GM18520 (cell line): ENCODE results near the gene GRB10.

Experiments used
- ATAC-seq: cut with Tn5 transposase; IDR thresholded peaks from one replicate; pipeline ENCODE4 v1.9.1; 2021; ENCODE audit not compliant: unreplicated experiment

Gene GRB10

DNA sequence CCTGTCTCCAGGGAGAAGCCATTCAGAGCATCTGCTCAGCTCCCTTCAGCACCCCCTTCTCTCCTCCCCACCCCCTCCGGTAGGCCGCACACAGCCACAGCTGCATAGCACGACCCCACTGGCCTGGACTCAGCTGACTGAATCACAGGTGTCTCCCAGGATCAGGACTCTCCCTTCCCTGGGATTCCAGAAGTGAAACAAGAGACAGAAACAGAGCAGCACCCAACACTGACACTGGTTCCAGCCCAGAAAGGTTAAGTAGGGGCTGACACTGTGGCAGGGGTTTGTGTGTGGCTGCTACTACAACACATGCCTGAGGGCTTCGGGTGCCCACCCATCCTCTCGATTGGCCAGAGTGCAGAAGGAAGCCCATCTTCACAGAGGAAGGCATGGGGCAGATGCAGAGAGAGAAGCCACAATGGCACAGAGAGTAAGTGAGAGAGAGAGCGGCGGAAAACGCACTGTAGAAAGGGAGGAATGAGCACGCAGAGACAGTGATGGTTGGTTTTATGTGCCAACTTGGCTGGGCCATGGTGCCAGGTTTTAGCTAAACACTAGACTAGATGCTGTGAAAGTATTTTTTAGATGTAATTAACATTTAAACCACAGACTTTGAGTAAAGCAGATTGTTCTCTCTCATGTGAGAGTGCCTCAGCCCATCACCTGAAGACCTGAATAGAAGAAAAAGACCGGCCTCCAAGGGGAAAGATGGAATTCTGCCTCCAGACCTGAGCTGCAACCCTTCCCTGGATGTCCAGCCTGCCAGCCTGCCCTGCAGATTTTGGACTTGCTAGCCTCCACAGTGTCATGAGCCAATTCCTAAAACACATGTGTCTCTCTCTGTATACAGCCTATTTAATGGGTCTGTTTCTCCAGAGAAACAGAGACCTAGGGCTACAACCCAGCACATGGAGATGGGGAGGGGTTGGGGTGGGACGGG lies 107.5 kb downstream of the GRB10 start:
- ATAC-seq = no peak

DNA sequence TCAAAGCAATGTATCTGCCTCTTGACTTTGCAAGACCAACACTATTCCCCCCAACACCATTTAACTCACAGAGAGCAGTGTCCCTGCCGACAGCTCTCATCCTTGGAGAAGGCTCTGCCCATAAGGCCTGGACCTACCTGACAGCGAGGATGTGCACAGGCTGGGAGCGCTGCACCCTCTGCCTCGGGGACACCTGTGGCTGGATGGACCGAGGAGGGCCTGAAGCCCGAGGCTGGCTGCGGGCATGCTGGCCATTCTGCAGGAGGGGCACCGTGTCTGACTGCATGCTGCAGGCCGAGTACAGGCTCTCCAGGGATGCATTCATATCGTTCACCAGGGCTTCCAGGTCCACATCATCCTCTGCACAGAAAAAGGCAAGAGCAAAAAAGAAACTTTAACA lies 108.4 kb downstream of the GRB10 start:
- no peak for ATAC-seq

DNA sequence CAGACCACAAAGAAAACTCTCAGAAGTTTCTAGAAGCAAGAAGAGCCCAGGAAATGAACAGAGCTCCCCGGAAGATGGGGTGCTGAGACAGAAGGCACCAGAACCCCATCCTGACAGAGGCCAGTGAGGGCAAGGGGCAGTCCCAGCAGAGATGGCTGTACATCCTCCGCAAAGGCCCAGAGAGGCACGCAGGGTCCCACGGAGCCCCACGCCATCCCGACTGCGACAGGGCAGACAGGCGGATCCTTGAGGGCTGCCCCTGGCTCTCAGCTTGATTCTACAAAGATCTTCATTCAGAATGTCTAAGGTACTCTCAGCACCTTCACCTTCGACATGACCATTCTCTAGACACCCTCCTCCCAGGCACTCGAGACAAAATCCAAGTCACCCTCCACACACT lies 109.6 kb downstream of the GRB10 start:
- ATAC-seq = no peak

DNA sequence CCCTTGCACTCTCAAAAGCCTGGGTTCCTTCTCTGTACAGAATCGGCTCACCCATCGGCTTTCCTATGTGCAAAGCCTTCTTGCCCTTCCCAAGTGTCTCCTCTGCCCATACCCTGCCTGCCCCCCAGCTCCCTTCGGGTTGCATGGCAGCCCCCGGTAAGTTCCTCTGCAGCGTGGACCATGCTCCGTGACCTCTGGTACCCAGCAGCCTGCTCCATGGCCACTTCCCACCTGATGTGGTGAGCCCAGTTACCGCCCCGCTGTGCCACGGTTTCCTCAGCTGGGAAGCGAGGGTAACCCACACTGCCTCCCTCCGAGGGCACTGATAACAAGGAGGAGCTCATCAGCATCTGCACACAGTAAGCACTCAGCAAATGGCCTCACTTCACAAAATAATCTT lies 110.7 kb downstream of the GRB10 start:
- ATAC-seq = no peak

DNA sequence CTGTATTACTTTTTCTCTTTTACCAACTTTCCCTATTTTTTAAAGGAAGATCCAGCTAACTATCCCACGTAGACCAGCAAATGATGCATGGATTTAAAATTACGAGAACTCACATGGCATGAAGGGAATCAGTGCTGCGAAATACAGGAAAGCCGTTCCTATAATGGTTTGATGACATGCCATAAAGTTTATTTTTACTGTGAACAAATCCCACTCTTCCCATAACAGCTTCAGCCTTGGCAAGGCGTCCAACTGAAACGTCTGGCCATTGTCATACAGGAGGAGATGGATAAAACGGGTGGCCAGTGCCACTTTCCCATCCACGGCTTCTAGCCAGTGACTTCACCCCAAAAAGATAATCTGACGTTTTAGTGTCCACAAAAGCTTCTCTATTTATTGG lies 111.3 kb downstream of the GRB10 start:
- no peak for ATAC-seq

DNA sequence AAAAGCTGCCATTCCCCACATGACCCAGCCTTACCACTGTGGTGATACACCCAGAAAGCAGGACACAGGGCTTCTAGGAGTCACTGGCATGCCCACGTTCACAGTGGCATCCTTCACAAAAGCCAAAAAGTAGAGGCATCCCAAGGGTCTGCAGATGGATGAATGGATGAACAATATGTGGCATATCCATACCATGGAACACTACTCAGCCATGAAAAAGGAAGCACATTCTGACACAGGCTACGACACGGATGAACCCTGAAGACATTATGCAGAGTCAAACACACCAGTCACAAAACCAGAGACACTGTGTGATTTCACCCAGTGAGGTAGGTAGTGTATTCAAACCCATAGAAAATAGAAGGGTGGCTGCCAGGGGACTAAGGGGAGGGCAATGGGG lies 112.8 kb downstream of the GRB10 start:
- ATAC-seq = no peak

DNA sequence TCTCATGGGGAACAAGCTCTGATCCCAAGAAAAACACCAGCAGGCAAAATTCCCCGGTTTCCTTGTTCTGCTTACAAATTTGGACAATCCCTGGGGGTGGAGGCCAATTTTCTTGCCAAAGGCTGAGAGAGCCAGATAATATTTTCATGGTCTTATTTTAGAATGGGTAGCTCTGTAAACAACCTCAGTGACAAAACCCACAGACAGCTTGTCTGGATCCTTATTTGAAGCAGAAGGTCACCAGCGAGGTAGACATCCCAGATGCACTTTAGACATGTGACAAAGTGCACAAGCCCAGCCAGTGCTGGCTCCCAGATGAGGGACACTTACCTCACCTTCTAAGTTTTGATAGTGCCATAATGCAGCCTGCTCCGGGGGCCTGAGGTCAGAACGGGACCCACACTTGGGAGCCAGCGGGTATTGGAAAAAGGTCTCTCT lies 114.9 kb downstream of the GRB10 start:
- ATAC-seq = no peak

DNA sequence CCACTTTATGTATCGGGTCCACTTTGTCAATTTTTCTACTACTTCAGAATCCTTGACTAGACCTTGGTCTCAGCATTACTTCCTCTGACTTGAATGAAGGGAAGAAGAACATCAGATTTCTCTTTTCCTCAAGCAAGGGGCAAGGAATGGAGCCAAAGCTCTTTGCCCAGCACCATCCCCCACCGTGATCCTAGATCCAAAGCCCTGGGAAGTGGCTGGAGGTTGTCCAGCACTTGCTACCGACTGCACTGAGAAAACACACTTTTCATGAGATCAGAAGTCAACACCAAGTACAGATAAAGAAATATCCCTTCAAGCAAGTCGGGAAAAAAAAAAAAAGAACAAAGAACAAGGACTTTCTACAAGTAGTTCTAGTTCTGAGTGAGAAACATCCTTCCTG lies 115.4 kb downstream of the GRB10 start:
- no peak for ATAC-seq

DNA sequence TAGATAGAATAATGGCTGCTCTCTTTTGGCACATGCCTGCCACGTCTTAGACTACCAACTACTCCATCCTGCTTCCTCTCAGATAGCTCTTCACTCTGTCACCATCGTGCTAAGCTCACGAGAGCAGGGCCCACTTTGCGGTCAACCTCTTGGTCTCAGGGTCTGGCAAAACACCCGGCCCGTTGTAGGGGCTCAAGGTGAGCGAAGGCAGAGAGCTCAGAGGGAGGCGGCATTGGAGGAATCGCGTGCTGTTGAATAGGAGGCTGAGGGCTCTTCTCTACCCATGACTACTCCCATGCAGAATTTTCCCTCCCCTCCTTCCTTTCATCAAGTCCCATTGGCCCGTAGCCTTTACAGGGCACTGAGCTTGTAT lies 116.6 kb downstream of the GRB10 start:
- no peak for ATAC-seq

DNA sequence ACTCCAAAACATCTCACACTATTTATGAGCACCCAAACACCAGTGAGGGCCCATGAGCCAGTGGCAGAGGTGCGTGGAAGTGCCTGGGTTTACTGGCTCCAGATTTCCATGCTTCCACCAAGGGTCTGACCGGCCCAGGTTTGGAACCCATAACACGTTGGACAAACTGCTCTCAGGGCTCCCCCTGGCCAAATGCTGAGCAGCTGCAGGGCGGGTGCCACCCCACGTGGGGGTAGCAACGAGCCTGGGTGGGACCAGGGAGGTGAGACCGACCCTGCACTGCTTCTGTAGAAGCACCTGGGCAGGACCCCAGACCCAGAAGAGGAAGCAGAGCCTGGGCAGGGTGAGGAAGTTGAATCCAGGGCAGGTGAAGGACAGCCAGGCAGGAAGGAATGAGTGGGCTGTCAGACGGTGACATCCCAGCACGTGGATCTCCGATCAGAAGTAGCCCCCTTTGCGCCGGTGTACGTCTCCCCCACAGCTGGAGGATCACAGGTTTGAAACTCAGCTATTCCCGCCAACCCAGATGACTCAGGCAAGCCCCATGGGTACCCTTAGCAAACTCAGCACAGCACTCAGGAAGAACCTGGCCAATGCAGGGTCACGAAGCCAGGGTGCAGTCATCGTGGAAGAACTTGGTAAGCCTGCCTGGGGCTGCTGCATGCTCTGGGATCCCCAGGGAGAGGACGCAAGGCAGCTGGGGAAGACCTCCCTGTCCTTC lies 117.1 kb downstream of the GRB10 start:
- no peak for ATAC-seq

DNA sequence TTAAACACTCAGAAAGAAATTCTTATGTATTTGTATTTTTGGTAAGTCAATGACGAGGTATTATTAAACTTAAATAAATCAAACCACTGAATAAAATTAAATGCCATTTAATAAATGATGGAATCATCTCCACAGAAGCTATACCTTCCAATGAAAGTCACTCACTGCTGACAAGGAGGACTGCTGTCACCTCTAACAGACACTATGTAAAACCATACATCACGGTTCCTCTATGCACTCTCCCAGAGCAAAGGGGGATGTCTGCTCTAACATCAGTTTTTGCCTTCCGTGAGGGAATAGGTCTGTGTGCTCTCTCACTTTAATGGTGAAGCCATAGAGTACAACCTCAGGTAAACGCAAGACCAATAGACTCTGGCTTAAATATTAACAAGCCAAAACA lies 117.8 kb downstream of the GRB10 start:
- peak; percentile 14 for ATAC-seq

DNA sequence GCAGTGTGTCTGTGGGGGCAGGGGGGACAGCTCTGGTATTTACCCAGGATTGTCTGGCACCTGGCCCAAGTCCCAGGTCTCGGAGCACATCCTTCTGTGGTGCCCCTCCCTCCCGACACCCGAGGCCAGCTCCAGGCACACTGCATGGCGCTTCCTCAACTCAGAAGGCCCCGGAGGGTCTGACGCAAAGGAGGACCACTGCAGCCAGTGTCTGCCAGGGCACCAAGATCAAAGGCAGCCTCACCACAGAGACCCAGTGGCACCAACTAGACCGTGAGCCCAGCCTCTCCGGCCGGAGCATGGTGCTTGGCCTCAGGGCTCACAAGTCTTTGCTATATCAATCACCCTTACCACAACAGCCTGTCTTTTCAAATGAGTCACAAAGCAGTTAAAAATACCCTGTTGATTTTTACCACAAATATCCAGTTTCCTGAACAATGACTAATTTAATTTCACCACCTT lies 118.2 kb downstream of the GRB10 start:
- ATAC-seq = peak; percentile 62

DNA sequence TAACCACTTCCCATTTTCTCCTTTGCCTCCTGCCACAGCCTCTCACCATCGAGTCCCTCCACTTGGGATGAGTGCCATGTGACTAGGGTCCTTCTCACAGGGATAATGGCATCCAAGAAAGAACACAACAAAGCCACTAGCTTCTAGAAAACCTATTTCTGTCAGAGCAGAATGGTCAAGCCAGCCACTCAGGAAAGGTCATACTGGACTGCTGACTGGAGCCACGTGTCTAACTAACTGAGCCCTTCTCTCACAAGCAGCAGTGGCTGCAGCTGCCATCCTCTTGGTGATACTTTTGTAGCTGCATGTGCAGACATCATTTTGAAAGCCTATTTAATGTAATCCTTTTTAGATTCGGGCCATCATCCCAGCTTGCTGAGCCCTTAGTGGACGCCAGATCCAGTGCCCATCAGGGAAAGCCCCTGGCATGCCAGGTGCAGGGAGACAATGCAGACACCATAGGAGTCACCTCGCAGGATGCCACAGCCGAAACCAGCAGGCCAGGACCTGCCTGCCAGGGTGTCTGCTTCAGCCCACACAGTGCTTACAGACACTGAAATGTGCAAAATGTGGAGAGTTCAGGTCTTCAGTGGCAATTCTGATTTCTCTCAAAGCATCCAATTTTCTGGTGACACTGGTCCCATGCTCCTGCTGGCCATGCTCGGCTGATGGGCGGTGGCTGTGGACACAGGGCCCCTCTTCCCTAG lies 119.1 kb downstream of the GRB10 start:
- ATAC-seq = no peak

DNA sequence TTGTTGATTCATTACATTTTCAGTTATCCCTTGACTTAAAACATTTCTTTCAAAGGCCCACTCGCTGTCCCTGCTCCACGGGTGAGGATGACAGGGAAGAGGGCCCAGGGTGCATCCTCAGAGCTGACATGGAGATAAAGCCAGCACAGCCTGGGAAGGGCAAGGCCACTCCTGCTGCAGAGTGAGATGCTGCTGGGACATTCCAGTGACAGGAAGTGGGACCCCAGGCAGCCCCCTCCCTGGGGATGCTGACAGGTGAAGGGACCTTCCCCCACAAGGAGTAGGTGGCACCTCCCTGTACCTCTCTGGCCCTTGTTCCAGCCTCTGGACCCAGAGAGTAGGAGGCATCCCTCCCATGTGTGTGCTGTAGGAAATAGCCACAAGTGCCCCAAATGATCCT lies 119.7 kb downstream of the GRB10 start:
- ATAC-seq = no peak

DNA sequence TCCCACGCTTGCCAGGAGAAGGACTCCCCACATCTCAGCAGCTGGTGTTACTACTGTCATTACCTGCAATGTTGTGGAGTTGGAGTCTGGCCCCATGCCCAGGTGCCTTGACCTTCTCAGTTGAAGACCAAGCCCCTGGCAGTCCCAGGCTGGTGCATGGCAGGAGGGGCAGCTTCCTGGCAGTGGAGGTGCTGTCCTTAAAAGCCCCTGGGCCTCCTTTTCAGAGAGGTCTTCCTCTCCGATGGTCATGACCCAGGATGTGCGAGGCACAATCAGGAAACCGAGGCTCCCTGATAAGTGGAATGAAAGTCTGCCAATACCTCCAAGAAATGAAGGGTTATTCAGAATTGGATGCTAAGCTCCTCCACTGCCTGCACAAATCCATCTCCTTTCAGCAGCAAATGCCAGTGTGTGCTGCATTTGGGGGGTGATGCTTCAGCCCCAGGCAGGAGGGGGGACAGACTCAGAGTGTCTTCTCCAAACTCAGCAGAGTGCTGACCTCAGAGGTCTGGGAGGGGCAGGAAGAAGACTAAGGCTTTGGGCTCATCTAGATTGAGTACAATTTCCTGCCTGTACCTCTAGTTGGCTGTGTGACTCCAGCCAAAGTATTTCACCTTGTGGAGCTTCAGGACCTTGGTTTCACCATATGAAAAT lies 120.5 kb downstream of the GRB10 start:
- no peak for ATAC-seq

DNA sequence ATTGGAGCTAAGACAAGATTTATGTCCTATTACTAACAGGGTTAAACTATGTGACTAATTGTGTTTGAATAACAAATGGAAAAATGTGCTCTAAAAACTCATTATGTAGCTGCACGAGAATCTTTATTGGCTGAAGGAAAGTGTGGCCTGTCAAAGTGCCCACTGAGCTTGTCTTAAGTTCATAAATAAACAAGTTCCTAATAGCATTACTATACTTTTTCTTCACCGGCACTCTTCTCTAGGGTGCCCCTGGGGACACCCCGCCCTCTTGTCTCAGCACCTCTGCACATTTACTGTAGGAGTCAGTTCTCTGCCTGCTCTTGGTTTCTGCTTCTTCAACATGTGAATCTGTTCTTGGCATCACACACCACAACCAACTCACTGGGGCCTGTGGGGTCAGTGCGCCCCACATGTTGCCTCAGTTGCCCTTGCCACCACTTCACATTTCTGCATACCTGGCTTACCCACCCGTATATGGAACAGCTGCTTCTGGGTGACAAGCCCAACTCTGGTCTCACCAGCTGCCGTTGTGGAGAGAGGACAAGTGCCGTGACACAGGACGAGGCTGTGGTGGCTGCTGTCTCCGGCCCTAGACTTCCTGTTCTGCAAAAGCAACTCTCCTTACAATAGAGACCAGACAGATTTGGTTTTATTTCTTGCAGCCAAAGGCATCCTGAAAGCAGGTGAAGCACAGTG lies 121.2 kb downstream of the GRB10 start:
- peak; percentile 24 for ATAC-seq

DNA sequence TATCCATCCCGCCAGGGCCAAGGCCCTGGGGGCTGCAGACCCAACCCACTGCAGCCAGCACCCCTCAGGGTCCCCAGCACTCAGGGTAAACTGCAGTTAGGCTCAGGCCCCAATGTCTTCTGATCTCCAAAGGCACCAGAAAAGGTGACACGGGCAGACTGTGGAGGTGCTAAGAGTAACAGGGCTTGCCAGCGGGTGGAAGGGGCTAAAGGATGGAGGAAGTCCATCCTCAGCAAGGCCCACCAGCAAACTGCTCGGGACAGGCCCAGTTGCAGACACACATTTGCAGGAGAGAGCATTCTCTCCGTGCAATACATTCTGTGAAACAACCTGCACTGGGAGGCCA lies 121.9 kb downstream of the GRB10 start:
- ATAC-seq = no peak

DNA sequence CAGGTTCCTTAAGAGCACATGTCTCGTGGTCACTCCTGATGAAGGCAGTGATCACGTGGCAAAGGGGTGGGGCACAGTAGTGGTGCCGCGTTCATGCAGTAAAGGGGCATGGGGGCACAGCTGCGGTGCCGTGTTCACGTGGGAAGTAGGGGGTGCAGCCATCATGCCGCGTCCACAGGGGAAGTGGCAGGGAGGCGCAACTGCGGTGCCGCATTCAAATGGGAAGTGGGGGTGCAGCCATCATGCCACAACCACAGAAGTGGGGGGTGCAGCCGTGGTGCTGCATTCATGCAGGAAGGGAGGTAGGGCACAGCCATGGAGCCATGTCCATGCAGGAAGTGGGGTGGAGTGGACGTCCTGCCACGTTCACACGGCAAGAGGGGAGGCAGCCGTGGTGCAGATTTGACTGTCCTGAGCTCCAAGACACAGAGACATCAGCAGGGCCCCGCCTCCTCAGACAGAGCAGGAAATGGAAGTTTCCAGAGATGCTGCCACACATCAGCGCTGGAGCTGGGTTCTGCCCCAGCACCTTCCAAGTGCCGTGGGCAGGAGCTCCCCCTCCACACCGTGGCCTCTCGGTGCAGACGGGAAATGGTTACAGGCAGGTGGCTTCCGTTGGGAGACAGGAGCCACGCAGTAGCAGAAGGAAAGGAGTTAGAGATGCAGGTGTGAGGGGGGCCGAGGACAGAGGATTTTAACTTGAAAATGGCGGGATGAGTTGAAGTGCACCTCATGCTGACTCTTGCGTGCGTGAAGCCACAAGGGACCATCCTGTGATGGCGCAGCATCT lies 122.5 kb downstream of the GRB10 start:
- no peak for ATAC-seq

DNA sequence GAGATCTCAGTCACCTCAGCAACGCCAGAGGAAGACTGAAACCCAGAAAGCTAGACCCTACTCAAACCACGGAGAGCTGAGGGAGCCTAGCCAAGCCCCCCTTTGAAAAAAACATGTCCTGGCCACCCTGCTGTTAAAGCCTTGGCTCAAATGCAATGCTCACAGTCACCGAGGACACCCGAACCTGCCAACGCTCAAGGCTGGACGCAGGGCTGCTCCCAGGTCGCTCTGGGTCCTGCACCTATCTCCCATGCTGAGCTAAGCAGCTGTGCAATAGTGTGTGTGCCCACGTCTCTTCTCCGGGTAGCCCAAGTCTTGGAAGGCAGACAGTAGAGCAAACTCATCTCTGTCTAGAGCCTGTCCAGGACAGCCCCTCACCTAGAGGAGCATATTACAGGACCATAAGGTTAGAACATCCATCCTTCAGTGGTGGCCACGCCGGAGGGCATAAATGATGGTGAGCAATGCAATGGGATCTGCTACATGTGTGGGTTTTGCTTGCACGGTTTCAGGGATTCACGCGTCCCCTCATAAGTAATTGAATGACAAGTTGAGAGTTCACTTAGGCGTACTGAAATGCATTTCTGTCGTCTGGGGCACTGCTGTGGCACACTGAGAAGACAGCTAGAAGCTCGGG lies 123.2 kb downstream of the GRB10 start:
- ATAC-seq = no peak
